H1 (cell line): ENCODE data around the gene PRR5L. TPM values are rescaled to one million over a fixed set of nuclear protein-coding genes. Genes with fewer than 3 reads are reported as not detected.

Experiments used
- HDAC2 ChIP-seq, 2 experiments: fragments of 300-600 bp in 1 of 2; sonication (generic) in 1 of 2; IDR thresholded peaks; 2 replicates each; pipeline ENCODE4 v1.6.1; 2011 to 2012; ENCODE audit warnings: low read depth in 2 of 2, low read length in 2 of 2, mild to moderate bottlenecking in 2 of 2, moderate library complexity in 2 of 2, borderline replicate concordance in 1 of 2, inconsistent platforms in 1 of 2
- SIRT6 ChIP-seq: IDR thresholded peaks from one replicate; pipeline ENCODE4 v1.7.1; 2012; ENCODE audit warnings: low read length, inconsistent platforms
- polyA plus RNA-seq, 7 experiments: library from polyadenylated mRNA; depleted of rRNA in 3 of 7; stranded (reverse) in 5 of 7; unstranded in 2 of 7; fragments of >200 nt in 5 of 7; fragments of 200-250 nt in 2 of 7; gene quantifications; 1 replicate in 5 of 7; 2 replicates in 1 of 7; 4 replicates in 1 of 7; pipeline versions ENCODE4 v1.2.1 to v1.2.3, GENCODE V29; 2011 to 2013; ENCODE audit warnings: missing spikeins in 2 of 7, mixed read lengths in 2 of 7
- total RNA-seq: library from RNA; stranded (reverse); fragmentation: NEBNext Ultra II Directional; extraction: Animal tissue kit (Norgen Biotek cat#: 25700); gene quantifications from 2 replicates; pipeline ENCODE4 v1.2.1, GENCODE V29; 2021

PRR5L gene
- total and polyA plus RNA-seq, 2 of the 8 experiments (the other 6 are each of a cell fraction or from before 2014, with no cell fraction given) = 6.6 to 10.1 TPM

DNA sequence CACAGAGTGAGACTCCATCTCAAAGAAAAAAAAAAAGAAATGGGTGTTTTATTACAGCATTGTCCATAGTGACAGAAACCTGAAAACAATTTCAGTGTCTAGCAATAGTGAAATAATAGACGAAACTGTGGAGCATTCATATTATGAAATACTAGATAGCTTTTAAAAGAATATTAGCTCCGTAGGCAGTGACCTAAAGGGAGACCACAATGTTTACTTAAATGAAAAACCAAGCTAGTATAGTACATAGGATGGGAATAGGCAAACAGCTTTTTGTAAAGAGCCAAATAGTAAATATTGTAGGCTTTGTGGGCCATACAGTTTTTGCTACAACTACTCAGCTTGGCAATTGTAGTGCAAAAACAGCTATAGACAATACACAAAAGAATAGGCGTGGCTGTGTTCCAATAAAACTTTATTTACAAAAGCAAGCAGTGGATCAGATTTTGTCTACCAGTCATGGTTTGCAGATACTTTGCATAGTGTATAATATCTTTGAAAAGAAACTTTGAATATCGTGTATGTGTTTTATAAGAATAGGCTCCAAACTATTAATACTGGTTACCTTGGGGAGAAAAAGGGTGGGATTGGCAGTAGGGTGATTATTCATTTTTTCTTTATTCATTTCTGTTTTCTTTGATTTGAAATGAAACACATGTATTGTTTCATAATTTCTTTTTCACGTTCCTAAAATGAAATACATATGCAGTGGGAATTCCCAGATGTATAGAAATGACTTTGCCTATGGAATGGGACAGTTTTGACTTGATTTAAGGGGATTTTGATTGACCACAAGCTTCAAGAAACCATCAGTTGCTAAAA is 50.7 kb downstream of the PRR5L start (continued):
- TF ChIP-seq SIRT6 = no peak
- TF ChIP-seq HDAC2 (IDR thresholded peaks at IDR 0.05; ENCODE audit: borderline replicate concordance in 1 of 2, low read depth in 2 of 2, low read length in 2 of 2) = no peak
